ENCODE measurements around the gene CYLC2. TPM values are rescaled to one million over a fixed set of nuclear protein-coding genes. Genes with fewer than 3 reads are reported as not detected.

CYLC2 gene
- total RNA-seq, 4 donors from 2014 or later, result not detected

DNA sequence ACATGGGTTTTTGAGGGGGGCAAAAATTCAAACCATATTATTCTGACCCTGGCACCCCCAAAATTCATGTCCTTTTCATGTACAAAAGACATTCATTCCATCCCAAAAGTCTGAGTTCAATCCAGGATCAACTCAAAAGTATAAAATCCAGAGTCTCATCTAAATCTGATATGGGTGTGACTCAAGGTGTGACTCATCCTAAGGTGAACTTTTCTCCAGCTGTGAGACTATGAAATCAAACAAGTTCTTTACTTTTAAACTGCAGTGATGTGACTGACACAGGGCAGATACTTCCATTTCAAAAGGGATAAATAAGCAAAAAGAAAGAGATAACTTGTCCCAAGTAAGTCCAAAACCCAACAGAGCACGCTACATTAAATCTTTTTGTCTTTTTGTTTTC is 20.6 kb upstream of the CYLC2 start:
- TF ChIP-seq, protein P1, sequence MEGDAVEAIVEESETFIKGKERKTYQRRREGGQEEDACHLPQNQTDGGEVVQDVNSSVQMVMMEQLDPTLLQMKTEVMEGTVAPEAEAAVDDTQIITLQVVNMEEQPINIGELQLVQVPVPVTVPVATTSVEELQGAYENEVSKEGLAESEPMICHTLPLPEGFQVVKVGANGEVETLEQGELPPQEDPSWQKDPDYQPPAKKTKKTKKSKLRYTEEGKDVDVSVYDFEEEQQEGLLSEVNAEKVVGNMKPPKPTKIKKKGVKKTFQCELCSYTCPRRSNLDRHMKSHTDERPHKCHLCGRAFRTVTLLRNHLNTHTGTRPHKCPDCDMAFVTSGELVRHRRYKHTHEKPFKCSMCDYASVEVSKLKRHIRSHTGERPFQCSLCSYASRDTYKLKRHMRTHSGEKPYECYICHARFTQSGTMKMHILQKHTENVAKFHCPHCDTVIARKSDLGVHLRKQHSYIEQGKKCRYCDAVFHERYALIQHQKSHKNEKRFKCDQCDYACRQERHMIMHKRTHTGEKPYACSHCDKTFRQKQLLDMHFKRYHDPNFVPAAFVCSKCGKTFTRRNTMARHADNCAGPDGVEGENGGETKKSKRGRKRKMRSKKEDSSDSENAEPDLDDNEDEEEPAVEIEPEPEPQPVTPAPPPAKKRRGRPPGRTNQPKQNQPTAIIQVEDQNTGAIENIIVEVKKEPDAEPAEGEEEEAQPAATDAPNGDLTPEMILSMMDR (IDR thresholded peaks at IDR 0.05 in 4 of 5, conservative IDR thresholded peaks at IDR 0.05 in 1 of 5), result no peak
- TF ChIP-seq POLR2A (IDR thresholded peaks at IDR 0.05), result no peak
- Histone ChIP-seq H3K9me3 (no peaks in the 10 kb centered on the region), H3K27me3 (no peaks in the 10 kb centered on the region), H3K36me3 (no peaks in the 10 kb centered on the region), H3K27ac (no peak overlapping the region), H3K4me1 (no peaks in the 10 kb centered on the region), H3K4me3 (no peak overlapping the region)
- DNase-seq (no peak), ATAC-seq (no peak)
- intact Hi-C loops (cut with DNase I; ENCODE audit: low total_unique reads), result no loop called here
- in situ Hi-C loops (cut with MboI; ENCODE audit: low sequenced_read_pairs in 4 of 4), result no loop called here

DNA sequence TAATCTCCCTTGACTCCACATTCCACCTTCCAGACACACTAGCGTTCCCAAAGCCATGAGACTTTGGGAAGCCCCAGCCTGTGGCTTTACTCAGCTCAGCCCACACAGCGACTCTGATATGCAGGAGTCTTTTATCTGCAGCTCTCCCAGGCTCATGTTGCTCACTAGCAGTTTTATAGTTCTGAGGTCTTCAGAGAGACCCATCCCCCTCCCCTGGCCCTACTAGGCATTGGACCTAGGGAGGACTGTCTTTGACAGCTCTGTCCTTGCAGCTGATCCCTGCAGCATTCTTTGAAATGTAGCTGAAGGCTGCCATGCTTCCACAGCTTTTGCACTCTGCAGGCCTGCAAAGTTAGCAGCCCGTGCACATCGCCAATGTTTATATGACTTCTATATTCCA is 19.9 kb upstream of the CYLC2 start:
- in situ Hi-C loops (cut with MboI; ENCODE audit: low sequenced_read_pairs in 4 of 4), result no loop called here
- Histone ChIP-seq H3K27ac (no peak overlapping the region), H3K4me1 (no peaks in the 10 kb centered on the region), H3K9me3 (no peaks in the 10 kb centered on the region), H3K27me3 (no peaks in the 10 kb centered on the region), H3K4me3 (no peak overlapping the region), H3K36me3 (no peaks in the 10 kb centered on the region)
- DNase-seq (no peak), ATAC-seq (no peak)
- TF ChIP-seq, protein P1 (IDR thresholded peaks at IDR 0.05 in 4 of 5, conservative IDR thresholded peaks at IDR 0.05 in 1 of 5), result no peak
- TF ChIP-seq POLR2A (IDR thresholded peaks at IDR 0.05), result no peak
- intact Hi-C loops (cut with DNase I; ENCODE audit: low total_unique reads), result no loop called here

DNA sequence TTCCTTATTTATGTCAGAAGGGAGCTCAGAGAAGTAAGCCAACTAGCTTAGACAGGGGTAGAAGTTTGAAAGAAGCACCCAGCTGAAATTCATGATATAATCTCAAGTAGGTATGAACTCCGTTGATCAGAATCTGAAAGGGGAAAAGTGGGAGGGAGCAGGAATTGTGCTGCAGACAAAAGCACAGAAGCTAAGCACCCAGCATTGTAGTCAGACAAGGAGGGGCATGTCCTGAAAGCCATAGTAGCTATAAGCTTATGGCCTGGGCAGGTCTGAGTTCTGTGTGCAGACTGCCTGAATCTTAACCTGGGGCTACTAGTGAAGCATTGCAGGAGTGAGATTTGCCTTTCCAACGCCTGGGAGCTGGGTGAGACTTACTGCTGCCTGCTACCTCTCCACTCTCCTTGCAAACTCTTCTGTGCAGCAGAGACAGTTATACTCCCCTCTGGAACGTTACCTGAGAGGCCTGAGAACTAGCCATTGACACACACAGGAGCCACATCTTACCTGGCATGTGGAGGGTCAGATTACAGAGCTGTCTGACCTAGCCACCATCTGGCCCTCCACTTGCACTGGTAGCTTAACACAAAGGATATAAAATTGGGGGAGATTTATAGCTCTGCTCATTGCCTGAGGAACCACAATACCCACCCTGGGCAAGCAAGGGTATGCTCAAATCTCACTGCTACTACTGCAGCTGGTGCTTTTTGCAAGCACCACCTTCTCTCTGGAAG is 9.8 kb upstream of the CYLC2 start:
- Histone ChIP-seq H3K4me3 (no peak overlapping the region), H3K4me1 (no peaks in the 10 kb centered on the region), H3K9me3 (no peaks in the 10 kb centered on the region), H3K27ac (no peak overlapping the region), H3K36me3 (no peaks in the 10 kb centered on the region), H3K27me3 (no peaks in the 10 kb centered on the region)
- intact Hi-C loops (cut with DNase I; ENCODE audit: low total_unique reads) (no loop called here), in situ Hi-C loops (cut with MboI; ENCODE audit: low sequenced_read_pairs in 4 of 4) (no loop called here)
- TF ChIP-seq, protein P1 (IDR thresholded peaks at IDR 0.05 in 4 of 5, conservative IDR thresholded peaks at IDR 0.05 in 1 of 5), result no peak
- TF ChIP-seq POLR2A (IDR thresholded peaks at IDR 0.05), result no peak
- ATAC-seq (no peak), DNase-seq (no peak)

DNA sequence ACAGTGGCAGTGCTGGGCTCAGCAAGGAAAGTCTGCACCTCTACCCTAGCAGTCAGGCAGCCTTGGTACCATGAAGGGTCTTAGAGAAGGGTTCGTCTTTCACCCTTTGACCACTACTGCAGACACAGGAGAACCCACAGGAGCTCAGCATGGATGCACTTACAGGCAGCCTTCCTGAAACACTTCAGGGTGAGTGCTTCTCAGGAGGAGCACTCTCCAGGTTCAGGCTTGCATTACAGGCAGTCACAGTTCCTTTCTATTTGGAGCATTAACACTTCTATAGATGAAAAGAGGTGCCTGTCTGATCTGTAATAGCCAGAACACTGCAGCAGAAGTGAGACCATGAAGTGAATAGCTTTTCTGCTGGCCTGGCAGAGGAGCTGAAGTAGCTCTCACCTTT is 8.7 kb upstream of the CYLC2 start:
- Histone ChIP-seq H3K27me3 (no peaks in the 10 kb centered on the region), H3K36me3 (no peaks in the 10 kb centered on the region), H3K9me3 (no peaks in the 10 kb centered on the region), H3K4me3 (no peak overlapping the region), H3K27ac (no peak overlapping the region), H3K4me1 (no peaks in the 10 kb centered on the region)
- in situ Hi-C loops (cut with MboI; ENCODE audit: low sequenced_read_pairs in 4 of 4), result no loop called here
- intact Hi-C loops (cut with DNase I; ENCODE audit: low total_unique reads), result no loop called here
- ATAC-seq (no peak), DNase-seq (no peak)
- TF ChIP-seq, protein P1 (IDR thresholded peaks at IDR 0.05 in 4 of 5, conservative IDR thresholded peaks at IDR 0.05 in 1 of 5), result no peak
- no peak for TF ChIP-seq POLR2A (IDR thresholded peaks at IDR 0.05)

DNA sequence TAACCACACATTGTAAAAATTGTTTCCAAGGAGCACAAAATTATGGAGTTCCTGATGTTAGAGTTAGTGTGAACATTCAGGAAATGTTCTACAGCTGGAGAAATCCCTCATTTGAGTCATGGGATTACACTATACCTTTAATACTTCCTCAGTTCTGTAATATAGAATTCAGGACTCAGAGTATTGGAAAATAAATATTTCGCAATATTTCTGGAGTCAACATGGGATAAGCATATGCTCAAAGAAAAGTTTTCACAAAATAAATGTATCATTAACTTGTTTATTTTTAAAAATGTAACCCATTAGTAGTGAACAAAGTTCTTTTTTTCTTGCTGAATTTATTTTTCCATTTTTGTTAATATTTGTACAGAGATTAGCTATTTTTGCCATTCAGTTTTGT is 8.6 kb downstream of the CYLC2 start:
- DNase-seq (no peak), ATAC-seq (no peak)
- in situ Hi-C loops (cut with MboI; ENCODE audit: low sequenced_read_pairs in 4 of 4), result no loop called here
- intact Hi-C loops (cut with DNase I; ENCODE audit: low total_unique reads), result no loop called here
- Histone ChIP-seq H3K27me3 (no peaks in the 10 kb centered on the region), H3K4me3 (no peak overlapping the region), H3K36me3 (no peaks in the 10 kb centered on the region), H3K4me1 (no peaks in the 10 kb centered on the region), H3K27ac (no peak overlapping the region), H3K9me3 (no peaks in the 10 kb centered on the region)
- TF ChIP-seq, protein P1 (IDR thresholded peaks at IDR 0.05 in 4 of 5, conservative IDR thresholded peaks at IDR 0.05 in 1 of 5), result no peak
- TF ChIP-seq POLR2A (IDR thresholded peaks at IDR 0.05), result no peak
